HG03571 (cell line): Measurements from ENCODE around the gene POLR2B.
A peak's percentile ranks its signal among the peaks of the same experiment; 100 is the strongest.
"Not testable (repeated sequence)": the region's sequence is repeated elsewhere in the genome, so short reads cannot be mapped to it uniquely, and the experiment has no call there.

ENCODE experiments used
- ATAC-seq: cut with Tn5 transposase; IDR thresholded peaks from one replicate; pipeline ENCODE4 v1.9.1; 2021; ENCODE audit not compliant: unreplicated experiment

The POLR2B gene

DNA sequence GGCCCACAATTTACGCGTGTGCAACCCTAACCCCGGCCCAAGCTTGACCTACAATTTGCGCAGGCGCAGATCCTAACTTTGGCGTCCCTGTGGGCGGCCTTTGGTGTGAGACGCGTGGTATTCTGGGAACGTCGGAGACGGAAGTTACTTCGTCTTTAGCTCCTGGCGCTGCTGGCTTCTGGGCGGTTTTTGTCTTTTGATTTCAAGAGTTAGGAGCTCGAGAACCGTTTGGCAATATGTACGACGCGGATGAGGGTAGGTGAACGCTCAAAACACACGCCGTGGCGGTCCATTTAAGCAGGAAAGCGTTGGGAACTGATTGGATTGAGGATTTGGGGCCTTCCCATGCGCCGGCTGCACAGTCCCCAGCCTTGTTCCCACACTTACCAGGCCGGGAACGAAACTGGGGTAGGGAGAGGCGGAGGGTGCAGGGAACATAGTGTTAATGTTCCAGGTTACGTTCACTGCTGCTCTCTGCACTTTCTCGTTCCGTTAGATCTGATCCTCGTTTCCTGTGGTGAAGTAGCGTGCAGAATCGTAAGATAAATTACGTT, at the start of gene POLR2B:
TSS of gene POLR2B (plus strand) at position 147 of the 554 bp plus-strand sequence. CDS start at position 237, 90 bp downstream.
- ATAC-seq, result peak; percentile 41

DNA sequence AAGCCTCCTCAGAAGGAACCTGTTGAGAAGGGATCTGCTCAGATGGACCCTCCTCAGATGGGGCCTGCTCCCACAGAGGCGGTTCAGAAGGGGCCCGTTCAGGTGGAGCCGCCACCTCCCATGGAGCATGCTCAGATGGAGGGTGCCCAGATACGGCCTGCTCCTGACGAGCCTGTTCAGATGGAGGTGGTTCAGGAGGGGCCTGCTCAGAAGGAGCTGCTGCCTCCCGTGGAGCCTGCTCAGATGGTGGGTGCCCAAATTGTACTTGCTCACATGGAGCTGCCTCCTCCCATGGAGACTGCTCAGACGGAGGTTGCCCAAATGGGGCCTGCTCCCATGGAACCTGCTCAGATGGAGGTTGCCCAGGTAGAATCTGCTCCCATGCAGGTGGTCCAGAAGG, 48.1 kb upstream of the POLR2B start:
- ATAC-seq, result no peak

DNA sequence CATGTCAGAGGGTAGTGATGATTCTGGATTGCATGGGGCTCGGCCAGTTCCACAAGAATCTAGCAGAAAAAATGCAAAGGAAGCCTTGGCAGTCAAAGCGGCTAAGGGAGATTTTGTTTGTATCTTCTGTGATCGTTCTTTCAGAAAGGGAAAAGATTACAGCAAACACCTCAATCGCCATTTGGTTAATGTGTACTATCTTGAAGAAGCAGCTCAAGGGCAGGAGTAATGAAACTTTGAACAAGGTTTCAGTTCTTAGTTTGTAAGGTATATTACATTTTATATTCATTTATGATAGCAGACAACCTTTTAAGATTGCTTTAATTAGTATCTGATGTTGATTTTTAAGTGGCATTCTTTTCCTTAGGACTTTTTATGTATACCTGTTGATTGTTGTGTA, 46.8 kb upstream of the POLR2B start:
- no peak for ATAC-seq

DNA sequence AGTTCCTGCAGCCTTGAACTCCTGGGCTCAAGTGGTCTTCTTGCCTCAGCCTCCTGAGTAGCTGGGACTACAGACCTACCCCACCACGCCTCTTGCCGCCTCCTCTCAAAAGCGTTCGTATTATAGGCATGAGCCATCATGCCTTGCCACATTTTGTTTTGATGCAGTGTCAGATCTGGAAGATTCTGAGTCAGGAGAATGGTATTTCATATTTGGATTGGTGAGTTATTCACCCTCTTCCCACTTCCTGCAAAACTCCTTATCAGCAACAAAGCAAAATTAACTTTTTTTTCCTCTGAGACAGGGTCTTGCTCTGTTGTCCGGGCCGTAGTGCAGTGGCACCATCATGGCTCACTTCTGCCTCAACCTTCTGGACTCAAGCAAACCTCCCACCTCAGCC, 41.4 kb upstream of the POLR2B start:
- no peak for ATAC-seq

DNA sequence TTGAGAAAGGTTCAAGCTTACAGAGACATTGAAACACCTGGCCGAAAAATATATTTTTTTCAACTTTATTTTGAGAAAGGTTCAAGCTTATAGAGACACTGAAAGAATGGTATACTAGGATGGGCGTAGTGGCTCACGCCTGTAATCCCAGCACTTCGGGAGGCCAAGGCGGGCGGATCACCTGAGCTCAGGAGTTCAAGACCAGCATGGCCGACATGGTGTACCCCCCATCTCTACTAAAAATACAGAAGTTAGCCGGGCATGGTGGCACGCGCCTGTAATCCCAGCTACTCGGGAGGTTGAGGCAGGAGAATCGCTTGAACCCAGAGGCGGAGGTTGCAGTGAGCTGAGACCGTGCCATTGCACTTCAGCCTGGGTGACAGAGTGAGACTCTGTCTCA, 38.9 kb upstream of the POLR2B start:
- ATAC-seq, result not testable (repeated sequence)

DNA sequence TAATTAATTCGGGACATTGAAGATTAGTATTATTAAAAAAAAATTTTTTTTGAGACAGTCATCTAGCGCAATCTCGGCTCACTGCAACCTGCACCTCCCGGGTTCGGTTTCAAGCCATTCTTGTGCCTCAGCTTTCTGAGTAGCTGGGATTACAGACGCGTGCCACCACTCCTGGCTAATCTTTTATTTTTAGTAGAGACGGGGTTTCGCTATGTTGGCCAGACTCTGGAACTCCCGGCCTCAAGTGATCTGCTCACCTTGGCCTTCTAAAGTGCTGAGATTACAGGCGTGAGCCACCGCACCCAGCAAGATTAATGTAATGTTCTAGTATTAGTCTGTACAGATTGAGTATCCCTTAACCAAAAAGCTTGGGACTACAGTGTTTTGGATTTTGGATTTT, 38.3 kb upstream of the POLR2B start:
- ATAC-seq, result no peak

DNA sequence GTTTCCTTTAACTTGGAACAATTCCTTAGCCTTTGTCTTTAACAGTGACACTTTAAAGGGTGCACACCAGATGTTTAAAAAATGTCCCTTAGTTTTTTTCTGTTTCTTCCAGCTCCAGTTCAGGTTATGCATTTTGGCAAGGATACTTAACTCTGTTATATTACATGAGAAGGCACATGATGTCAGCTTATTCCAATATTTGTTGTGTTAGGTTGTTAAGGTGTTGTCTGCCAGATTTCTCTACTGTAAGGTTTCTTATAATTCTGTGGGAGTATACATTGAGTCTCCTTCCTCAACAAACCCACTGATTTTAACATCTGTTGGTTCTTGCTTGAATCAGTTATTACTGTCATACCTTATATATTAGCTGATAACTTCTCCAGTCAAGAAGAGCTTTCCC, 37.7 kb upstream of the POLR2B start:
- no peak for ATAC-seq

DNA sequence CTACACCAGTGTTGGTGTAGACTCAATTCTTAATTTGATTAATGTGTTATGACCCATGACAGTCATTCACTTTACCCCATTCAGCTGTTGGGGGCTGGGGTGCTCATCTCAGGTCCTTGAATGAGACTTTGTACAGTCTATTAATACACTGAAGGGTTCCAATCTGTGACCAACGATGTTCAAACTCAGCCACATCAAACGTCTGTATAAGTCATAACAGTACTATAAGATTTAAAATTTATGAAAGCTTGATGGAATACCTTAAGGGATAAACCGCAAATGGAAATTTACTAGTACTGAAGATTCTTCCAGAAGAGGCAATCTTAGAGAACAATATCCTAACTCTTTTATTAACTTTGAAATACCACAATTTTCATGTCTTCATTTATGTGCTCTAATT, 37.3 kb upstream of the POLR2B start:
- no peak for ATAC-seq

DNA sequence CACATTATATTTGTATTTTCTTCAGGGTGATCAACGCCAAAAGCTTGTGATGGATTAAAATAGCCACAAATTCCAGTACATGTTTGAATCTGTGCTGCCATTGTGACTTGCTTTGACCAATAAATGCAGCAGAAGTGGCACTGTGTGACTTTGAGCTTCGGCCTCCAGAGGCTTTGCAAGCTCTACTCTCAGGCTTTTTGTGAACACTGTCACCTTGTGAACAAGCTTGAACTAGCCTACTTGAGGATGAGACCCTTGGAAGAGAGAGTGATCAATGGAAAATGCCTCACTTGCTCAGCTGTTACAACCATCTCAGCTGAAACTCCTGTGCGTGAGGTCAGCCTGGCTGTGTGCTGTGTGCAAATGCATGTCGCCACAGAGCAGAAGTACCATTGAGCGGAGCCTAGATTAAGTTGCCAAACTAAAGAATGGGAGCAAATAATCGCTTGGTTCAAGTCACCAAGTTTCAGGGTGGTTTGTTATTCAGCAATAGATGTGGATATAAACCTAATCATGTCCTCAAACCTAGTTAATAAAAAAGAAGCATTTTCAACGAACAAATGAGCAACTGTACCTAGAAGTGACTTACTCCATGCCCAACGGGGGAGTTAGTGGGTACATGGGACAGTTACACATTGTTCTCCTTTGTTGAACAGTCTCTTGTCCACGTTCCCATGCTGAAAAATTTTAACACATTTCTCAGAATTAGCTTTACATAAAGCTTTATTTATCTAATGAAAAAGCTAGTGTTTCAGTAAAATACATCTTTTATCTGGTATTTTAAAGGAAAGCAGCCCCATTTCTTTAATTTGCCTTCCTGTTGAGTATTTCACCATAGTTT, 24.8 kb upstream of the POLR2B start:
- ATAC-seq, result no peak

DNA sequence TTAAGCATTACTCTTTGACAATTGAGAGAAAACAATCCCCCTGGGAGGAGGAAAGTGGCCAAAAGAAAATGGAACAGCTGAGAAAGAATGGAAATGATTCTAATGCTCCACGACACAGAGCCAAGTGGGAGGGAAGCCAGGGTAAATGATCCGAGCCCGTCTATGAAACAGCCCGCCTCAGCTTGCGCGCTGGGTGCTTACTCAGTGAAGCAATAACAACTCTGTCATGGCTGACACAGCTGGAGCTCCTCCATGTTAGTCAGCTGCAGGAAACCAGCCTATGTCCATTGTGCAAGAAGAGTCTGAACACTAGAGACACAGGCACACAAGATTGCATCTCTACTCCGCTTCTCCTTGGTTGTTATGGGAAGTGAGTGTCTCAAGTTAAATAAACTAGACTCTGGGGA, 20.6 kb upstream of the POLR2B start:
- ATAC-seq, result no peak

DNA sequence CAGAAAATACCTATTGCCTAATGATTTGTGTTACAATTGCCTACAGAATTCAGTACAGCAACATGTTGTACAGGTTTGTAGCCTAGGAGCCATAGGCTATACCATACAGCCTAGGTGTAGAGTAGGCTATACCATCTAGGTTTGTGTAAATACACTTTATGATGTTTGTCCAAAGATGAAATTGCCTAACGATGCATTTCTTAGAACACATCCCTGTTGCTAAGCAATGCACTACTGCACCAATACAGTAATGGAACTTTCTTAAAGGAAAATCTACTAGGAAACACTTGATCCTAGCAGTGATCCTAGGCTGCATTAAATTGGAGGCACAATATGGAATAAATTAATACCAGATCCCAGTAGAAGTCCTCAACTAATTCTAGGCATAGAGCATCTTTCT, 19.6 kb upstream of the POLR2B start:
- no peak for ATAC-seq

DNA sequence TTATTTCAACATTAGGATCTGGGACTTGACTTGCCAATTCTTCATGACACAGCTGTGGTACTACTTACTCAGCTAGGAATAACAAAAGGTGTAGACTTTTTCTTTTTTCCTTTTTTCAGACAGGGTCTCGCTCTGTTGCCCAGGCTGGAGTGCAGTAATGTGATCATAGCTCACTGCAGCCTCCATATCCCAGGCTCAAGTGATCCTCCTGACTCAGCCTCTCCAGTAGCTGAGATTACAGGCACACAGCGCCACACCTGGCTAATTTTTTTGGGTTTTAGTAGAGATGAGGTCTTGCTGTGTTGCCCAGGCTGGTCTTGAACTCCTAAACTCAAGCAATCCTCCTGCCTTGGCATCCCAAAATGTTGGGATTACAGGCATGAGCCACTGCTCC, 17.6 kb upstream of the POLR2B start:
- no peak for ATAC-seq

DNA sequence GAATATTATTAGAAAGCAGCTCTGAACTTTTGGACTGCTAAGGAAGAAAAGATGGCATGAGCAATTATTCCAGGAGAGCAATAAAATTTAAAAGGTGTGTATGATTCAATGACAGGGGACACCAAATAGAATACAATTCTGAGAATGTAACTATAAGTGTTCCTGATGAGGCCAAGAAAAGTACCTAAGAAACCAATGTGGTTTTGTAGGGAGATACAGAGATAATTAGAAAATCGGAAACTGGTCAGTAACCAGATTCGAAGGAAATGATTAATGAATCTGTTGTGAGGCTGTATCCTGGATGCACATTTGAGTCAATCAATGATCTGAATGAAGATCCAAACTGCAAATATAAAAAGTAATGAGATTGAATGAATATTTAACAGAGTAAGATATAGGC, 7.3 kb upstream of the POLR2B start:
- no peak for ATAC-seq

DNA sequence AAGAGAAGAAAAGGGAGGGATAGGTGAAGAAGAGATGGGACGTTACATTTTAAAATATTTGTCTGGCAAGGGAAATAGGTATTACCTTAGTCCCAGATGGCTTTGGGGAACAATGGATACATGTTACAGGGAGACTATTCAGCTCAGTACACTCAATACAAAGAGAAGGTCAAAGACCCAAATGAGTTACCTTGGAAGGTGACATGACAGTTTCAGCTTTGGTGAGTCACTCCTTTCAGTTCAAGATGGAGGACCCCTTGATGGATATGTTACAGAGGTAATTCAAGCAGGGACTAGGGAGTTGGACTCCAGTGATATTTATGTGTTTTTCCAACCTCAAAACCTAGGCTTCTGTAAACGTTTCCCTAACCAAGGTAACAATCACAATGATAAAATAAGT, 6.3 kb upstream of the POLR2B start:
- ATAC-seq, result no peak

DNA sequence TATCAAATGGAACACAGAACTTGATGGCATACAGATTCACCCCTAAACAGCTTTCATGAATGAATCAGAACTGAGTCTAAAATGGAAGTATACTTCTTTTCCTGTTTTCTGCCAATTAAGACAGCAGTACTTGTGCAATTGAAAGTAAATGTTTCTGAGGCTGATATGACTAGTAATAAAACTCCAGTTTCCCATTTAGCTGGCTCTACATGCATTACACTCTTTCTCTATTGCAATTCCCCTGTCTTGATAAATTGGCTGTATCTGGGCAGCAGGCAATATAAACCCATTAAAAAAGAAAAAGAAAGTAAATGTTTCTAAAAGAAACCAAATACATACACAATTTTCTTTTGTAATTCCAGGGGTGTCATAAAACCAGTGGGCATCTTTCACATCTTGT, 5.9 kb upstream of the POLR2B start:
- no peak for ATAC-seq

DNA sequence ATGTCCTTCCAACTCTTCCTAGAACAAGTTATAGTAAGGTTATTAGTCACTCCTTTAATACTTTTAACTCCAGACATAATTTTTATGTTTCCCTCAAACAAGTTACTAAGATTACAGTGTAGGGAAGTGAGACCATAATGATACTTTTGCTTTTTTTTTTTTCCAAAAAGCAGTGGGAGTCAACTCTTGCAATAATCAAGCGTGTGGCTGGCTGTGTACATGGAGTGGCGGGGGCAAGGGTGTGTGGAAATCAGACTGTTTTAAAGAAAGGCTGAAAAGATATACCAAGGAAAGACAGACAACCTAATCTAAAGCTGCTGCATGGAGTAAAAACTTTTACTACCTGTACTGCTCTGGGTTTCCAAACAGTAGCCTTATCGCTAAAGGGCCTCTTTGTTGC, 5.4 kb upstream of the POLR2B start:
- ATAC-seq, result no peak

DNA sequence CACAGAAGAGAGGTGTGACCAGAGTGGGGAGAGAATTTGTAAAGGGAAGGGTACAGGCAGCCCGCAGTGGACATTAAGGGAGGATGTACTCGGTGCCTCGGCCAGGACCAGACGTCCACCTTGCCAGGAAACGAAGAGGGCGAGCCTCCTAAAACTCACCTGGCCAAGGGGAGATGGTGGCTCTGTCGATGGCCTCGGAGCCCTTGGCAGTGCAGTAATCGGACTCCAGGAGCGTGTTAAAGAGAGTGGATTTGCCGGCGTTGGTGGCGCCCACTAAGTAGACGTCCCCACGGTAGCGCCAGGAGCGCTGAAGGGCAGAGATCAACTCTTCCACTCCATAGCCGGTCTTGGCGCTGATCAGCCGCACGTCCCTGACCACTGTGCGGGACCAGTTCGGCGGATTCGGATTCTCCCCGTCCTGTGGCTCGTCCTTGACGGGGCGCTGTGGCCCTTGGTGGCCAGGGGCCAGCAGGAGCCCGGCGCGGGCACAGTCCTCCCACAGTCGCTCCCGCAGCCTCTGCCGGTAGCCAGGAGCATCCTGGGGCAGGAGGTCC, 2.3 kb upstream of the POLR2B start:
- no peak for ATAC-seq

DNA sequence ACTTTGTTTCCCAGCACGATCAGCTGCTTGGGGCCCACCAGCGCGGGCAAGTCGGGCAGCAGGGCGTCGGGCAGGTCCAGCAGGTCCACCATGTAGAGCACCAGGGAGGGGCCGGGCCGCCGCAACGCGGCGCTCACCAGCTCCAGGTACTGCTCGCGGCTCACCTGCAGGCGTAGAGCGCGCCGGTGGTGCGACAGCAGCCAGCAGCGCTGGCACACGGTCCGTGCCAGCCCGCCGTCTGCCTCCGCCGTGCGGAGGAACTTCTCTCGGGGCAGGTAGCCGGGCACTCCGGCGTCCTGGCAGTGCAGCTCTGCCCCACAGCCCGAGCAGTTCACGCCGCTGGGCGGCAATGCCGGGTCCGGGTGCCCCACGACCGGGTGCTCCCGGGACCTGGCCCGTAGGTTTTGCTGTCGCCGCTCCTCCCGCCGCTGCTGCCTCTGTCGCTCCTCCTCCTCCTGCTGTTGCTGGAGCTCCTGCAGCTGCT, 1.8 kb upstream of the POLR2B start:
- peak; percentile 21 for ATAC-seq

DNA sequence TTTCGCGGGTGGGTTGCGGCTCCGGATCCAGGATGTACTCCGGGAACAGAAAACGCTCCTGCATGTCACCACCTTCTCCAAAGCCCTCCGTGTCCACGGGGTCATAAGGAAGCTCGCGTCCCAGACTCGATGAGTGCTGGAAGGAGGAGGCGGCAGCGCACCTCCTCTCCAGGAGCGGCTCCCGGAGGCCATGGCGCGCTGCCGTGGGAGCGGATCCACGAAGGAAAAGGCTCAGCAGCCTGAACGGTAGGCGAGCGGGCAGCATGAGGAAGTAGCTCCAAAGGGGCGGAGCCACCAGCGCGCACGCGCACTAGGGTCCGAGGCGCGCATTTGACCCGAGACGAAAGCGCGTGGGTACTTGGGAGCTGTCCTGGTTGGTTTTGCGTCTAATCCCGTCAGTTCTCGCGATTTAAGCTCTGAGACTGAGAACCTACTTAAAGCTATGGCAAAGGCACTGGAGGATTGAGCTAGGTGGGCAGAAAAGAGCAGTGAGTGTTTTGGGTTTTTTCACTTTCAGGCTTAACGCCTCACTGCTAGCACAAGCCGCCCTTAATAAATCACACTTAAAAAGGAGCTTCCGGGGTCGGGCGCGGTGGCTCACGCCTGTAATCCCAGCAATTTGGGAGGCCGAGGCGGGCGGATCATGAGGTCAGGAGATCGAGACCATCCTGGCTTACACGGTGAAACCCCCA, 1.2 kb upstream of the POLR2B start, which contains the start of gene NOA1:
TSS of gene NOA1 (minus strand) at position 286 of the 692 bp plus-strand sequence. CDS start at position 265, 21 bp downstream.
- peak; percentile 78 for ATAC-seq

DNA sequence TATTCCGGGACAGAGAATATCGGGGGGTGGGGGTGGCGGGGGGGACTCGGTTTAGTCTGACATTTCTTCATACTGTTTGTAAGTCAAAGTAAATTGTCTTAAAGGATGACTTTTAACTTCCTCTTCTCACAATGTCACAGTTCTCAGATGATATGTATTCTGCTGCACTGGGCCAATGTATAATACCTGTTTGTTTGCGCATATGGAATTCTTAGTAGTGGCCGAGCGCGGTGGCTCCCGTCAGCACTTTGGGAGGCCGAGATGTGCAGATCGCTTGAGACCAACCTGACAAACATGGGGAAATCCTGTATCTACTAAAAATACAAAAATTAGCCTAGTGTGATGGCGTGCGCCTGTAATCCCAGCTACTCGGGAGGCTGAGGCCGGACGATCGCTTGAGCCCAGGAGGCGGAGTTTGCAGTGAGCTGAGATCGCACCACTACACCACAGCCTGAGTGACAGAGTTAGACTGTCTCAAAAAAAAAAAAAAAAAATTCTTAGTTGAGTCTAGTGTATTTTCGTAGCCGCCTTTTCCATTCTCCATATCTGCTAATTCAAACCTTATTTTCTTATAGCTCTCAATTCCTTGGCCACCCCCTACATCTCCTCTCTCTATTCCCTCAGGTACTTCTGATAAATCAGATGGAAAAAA, 851 bp downstream of the POLR2B start:
- no peak for ATAC-seq

DNA sequence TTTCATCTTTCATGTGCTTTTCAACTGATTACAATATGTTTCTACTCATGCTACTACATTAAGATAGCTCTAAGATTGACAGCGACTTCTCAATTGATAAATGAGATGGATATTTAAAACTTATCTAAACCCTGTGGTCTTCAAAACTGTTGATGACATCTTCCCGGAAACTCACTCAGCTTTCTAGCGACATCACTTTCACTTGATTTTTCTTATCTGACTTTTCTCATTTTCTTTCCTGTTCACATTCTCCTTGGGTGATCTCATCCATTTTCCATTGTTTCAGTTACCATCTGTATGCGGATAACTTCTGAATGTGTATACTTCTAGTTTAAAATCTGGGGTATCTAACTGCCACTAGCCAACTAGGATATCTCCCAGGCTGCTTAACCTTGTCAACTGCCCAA, 3.1 kb downstream of the POLR2B start:
- no peak for ATAC-seq
